ENCODE measurements around the gene LAMC3.

GRCh38 chr9:131062969-131063368 lies 54.0 kb downstream of the LAMC3 start:
- TF ChIP-seq POLR2A (IDR thresholded peaks at IDR 0.05): no peak
- TF ChIP-seq, protein P1, sequence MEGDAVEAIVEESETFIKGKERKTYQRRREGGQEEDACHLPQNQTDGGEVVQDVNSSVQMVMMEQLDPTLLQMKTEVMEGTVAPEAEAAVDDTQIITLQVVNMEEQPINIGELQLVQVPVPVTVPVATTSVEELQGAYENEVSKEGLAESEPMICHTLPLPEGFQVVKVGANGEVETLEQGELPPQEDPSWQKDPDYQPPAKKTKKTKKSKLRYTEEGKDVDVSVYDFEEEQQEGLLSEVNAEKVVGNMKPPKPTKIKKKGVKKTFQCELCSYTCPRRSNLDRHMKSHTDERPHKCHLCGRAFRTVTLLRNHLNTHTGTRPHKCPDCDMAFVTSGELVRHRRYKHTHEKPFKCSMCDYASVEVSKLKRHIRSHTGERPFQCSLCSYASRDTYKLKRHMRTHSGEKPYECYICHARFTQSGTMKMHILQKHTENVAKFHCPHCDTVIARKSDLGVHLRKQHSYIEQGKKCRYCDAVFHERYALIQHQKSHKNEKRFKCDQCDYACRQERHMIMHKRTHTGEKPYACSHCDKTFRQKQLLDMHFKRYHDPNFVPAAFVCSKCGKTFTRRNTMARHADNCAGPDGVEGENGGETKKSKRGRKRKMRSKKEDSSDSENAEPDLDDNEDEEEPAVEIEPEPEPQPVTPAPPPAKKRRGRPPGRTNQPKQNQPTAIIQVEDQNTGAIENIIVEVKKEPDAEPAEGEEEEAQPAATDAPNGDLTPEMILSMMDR (IDR thresholded peaks at IDR 0.05): no peak

All from right lobe of liver (tissue), 4 donors.